Upper lobe of left lung (tissue), 4 donors: ENCODE data around the gene TOPAZ1.

Source experiments
- CTCF ChIP-seq, 6 experiments: fragments of 450-650 bp in 4 of 6; fragments of 200-600 bp in 2 of 6; sonication (generic) in 2 of 6; IDR thresholded peaks; one replicate each; pipeline ENCODE4 v1.5.1; 2016 to 2019; ENCODE audit warnings: antibody characterized with exemption in 6 of 6
- POLR2A ChIP-seq, 4 donors: fragments of 450-650 bp; IDR thresholded peaks; one replicate each; pipeline ENCODE4 v1.5.1; 2016 to 2017; ENCODE audit warnings: antibody characterized with exemption in 4 of 4, mild to moderate bottlenecking in 2 of 4
- POLR2AphosphoS5 ChIP-seq, 2 donors: sonication (generic); formaldehyde crosslinking; IDR thresholded peaks; one replicate each; pipeline ENCODE4 v1.5.1; 2017; ENCODE audit warnings: antibody characterized with exemption in 2 of 2

- no peak for TF ChIP-seq CTCF (IDR thresholded peaks at IDR 0.05)
- TF ChIP-seq POLR2A (IDR thresholded peaks at IDR 0.05): no peak
- TF ChIP-seq POLR2AphosphoS5 (IDR thresholded peaks at IDR 0.05): no peak
These were observed 113.8 kb downstream of the TOPAZ1 start for GRCh38 chr3:44355362-44356033.
